ENCODE data around the gene SEC24C. TPM values are rescaled to one million over a fixed set of nuclear protein-coding genes. Genes with fewer than 3 reads are reported as not detected.

The SEC24C gene
- total RNA-seq, 1 donor from 2014 or later = 72.3 TPM

- no peak for DNase-seq (ENCODE audit: extremely low read depth, low read depth, low spot score)
Observed at GRCh38 chr10:73809061-73809818, 65.1 kb downstream of the SEC24C start.

GRCh38 chr10:73810358-73810734 is 66.2 kb downstream of the SEC24C start:
- DNase-seq (ENCODE audit: extremely low read depth, low read depth, low spot score) = no peak

DNA sequence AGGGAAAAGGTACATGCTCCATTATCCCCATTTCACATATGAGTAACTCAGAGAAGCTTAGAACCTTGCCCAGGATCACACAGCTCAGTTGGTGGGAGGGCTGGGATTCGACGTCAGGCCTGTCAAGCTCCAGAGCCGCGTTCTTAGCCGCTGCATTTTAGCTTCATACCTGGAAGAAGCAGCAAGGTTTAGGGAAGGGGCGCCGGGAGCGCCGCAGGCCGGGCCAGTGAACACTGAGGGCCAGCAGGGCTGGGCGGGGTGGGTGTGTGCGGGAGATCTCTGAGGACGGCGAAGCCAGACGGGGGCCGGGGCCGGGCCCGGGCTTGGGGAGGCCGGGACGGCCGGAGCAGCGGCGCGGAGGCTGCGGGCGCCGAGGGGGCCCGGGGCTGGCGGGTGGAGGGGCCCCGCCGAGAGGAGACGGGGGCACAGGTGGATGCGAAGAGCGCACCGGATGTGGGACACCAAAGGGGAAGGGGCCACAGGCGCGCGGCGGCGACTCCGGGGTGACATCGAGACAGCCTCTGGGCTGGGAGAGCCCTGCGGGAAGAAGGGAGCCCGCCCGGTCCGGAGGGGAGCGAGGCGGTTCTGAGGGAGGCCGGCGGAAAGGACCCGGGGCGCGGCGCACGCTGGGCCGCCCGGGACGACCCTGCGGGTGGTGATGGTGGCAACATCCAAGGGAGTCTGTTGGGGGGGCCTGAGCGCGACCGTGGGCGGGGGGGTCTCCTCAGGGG is 66.7 kb downstream of the SEC24C start:
- no peak for DNase-seq (ENCODE audit: extremely low read depth, low read depth, low spot score)

GRCh38 chr10:73812657-73813056 is 68.5 kb downstream of the SEC24C start:
- DNase-seq (ENCODE audit: extremely low read depth, low read depth, low spot score) = no peak

GRCh38 chr10:73813333-73813732 is 69.2 kb downstream of the SEC24C start:
- DNase-seq (ENCODE audit: extremely low read depth, low read depth, low spot score) = no peak

DNA sequence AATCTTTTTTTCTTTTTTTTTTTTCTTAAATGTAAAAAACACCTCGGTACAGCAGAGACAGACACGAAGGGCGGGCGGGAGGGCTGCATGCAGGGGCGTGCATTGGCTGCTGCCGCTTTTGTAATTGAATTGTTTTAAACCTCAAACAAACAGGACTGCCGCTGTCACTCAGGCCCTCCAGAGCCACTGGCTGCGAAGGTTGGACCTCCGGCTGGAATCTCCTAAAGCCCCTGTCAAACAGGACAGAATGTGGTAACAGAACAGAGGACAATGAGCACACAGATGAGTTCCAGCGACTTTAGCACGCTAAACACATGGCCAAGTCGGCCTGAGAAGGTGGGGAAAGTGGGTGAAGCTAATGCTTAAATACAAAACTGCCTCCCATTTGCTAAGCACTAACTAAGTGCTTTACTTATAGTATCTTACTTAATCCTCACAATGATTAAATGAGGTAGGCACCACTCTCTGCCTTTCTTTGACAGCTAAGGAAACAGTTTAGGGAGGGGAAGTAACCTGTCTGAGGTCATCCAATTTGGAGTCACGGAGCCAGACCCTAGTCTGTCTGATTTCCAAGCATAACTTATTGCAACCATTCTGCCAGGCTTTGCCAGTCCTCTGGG is 70.2 kb downstream of the SEC24C start:
- no peak for DNase-seq (ENCODE audit: extremely low read depth, low read depth, low spot score)

DNA sequence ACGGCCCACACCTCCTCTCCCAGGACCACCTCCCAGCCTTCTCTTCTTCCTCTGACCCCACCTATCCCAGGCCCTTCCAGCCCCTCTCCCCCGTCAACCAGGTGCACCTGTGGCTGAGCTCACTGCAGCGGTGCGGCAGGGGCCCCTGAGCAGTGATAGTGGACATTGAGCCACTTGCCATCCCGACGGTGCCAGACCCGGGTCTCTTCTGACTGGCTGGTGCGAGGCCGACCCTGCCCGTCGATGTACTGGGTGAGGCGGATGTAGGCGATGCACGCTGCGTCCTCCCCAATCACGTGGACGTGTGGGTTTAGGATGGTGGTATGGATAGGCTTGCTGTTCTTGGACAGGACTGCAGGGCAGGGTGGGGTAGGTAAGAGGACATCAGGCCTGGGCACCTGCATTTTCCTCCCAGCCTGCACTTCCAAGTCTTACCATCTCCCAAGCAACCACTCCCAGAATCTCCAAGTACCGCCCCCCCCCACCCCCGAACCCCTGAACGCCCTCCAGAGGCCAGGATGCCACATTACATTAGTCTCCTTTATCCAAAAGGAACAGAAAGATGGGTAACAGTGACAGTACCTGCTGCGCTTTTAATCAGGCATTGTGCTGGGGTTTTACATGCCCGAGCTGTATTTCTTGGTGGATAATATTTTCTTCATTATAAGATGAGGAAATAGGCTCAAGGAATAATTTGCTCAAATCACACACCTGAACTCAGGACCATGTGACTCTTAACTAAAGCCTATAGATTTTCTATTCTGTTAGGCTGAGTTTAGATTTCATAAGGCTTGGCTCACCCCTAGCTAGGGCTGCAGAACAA is 70.9 kb downstream of the SEC24C start:
- DNase-seq (ENCODE audit: extremely low read depth, low read depth, low spot score) = no peak

DNA sequence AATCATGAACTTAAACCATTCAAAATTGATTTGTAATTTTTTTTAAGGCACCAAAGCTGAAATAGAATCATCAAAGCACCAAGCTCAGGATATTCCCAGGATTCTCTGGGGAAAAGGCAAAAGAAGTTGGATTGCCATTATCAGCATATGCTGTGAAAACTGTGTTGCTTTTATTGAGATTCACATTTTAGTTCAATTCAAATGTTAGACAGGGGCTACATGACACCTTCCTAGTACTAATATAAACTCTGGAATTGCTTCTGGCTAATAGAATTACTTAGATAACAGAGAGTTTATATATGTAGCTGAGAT is 71.5 kb downstream of the SEC24C start:
- DNase-seq (ENCODE audit: extremely low read depth, low read depth, low spot score) = no peak

DNA sequence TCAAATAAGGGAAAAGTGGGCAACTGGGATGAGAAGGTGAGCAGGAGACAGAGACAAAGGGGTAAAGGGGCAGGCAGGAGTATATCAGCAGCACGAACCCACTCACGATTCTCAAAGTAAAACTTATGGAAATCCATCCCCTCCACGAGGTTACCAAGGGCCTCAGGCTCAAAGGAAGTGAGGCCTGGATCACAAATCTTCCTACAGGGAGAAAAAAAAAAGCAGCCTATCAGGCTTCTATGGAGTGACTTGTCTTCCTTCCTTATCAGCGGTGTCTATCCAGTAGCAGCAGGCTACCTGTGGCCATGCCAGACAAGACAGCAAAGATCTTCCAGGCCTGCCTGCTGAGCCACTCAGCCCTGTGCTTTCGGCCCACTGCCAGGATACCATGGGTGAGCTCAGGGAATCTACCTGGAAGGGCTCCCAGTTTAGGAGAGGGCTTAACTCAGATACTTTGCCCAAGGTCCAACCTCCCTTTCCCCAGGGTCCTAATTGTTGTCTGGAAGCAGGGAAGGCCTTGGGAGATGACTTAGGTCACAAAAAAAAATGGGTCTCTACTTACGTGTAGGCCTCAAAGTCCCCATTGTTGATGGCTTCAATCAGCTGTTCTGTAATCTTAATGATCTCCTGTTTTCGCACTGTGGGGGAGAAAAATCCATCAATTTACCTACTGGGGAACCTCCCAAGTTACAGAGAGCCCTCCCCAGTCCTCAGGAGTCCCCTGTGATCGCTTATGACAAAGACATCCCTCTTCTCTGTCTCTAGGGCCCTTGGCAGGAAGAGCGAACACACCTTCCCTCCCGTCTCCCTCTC is 73.0 kb downstream of the SEC24C start:
- DNase-seq (ENCODE audit: extremely low read depth, low read depth, low spot score) = no peak

DNA sequence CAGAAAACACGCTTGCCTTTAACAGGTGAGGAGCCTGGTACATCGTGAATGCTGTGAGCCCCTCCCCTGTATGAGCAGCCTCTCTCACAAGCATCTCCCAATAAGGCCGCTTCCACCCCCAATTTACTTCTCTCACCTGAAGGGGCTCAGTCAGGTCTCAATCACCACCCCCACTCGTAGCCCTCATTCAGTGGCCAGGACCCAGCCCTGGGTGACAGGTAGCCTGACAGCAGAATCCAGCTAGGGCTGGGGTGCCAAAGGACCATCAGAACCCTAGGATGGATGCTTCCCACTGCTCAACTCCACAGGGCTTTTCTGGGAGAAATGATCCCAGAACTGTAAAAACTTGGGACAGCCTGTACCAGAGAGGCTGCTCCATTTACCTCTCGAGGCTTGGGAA is 73.7 kb downstream of the SEC24C start:
- no peak for DNase-seq (ENCODE audit: extremely low read depth, low read depth, low spot score)

- DNase-seq (ENCODE audit: extremely low read depth, low read depth, low spot score) = no peak
Observed at GRCh38 chr10:73818402-73818801, 74.2 kb downstream of the SEC24C start.

GRCh38 chr10:73819081-73819480 is 74.9 kb downstream of the SEC24C start:
- DNase-seq (ENCODE audit: extremely low read depth, low read depth, low spot score) = no peak

DNA sequence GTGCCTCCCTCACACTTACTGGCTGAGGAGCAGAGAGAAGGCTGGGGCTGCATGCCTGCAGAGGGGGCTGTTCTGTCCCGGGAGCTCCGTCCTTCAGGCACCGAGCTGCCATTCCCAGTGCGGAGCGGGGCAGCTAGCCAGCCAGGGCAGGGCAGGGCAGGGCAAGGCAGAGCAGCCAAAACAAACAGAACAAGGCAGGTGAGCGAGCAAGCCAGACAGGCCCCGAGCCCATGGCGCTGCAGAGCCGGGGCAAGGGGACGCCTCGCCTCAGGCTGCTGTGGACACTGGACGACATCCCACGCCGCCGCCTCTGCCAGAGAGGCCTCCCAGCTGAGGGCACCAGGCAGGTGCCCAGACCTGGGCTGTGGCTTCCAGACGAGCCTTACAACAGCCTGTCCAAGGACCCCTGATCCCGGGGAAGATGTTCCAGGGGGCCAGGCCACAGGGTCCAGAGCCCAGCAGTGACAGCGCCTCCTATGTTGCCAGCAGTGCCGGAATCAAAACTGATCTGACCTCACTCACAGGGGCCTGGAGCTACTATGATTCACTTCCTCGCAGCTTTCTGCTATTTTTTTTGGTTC is 75.4 kb downstream of the SEC24C start:
- no peak for DNase-seq (ENCODE audit: extremely low read depth, low read depth, low spot score)

Other genes starting within 250 kb of the SEC24C start
- 22.9 and 31.4 TPM in 2 replicates for gene PPP3CB, start 248.3 kb upstream of the SEC24C start, total RNA-seq
- 9.7 and 16.4 TPM in 2 replicates for gene USP54, start 153.0 kb upstream of the SEC24C start, total RNA-seq
- not detected in 2 replicates for gene MYOZ1, start 102.9 kb upstream of the SEC24C start, total RNA-seq
- not detected in 2 replicates for gene SYNPO2L, start 88.3 kb upstream of the SEC24C start, total RNA-seq
- 0.58 and 4.7 TPM in 2 replicates for gene AGAP5, start 46.3 kb upstream of the SEC24C start, total RNA-seq
- gene CHCHD1, start 37.7 kb downstream of the SEC24C start, total RNA-seq = 28.9 and 38.7 TPM in 2 replicates
- gene ZSWIM8, start 41.2 kb downstream of the SEC24C start, total RNA-seq = 83.3 and 123 TPM in 2 replicates
- gene NDST2, start 67.2 kb downstream of the SEC24C start, total RNA-seq = 27.9 and 35.1 TPM in 2 replicates
- gene CAMK2G, start 130.2 kb downstream of the SEC24C start, total RNA-seq = 24.5 and 28.8 TPM in 2 replicates
- 137 and 470 TPM in 2 replicates for gene PLAU, start 166.8 kb downstream of the SEC24C start, total RNA-seq

All from glomerular endothelial cell (primary cell).